ENCODE measurements around the gene MAGI1. TPM values are rescaled to one million over a fixed set of nuclear protein-coding genes. Genes with fewer than 3 reads are reported as not detected.

Gene MAGI1
- total RNA-seq, 1 experiment from 2014 or later, result 38.6 TPM

DNA sequence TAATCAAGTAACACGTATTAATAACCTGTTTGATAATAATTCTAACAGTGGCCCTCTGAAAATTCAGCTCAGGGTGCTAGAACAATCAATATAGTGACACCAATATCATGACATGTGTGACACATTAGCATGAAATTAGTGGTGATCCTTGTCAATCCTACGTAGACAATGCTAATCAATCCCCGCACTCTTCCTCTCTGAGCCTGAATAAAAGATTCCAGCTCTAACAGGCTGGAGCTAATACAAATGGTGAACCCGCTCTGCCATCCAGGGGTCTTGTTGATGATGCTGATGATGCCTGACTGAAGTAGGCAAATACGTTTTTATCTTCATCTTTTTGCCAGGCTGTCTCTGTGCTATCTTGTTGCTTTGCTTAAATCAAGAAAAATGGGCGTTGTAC, 462.5 kb downstream of the MAGI1 start (continued):
- TF ChIP-seq, protein P1, sequence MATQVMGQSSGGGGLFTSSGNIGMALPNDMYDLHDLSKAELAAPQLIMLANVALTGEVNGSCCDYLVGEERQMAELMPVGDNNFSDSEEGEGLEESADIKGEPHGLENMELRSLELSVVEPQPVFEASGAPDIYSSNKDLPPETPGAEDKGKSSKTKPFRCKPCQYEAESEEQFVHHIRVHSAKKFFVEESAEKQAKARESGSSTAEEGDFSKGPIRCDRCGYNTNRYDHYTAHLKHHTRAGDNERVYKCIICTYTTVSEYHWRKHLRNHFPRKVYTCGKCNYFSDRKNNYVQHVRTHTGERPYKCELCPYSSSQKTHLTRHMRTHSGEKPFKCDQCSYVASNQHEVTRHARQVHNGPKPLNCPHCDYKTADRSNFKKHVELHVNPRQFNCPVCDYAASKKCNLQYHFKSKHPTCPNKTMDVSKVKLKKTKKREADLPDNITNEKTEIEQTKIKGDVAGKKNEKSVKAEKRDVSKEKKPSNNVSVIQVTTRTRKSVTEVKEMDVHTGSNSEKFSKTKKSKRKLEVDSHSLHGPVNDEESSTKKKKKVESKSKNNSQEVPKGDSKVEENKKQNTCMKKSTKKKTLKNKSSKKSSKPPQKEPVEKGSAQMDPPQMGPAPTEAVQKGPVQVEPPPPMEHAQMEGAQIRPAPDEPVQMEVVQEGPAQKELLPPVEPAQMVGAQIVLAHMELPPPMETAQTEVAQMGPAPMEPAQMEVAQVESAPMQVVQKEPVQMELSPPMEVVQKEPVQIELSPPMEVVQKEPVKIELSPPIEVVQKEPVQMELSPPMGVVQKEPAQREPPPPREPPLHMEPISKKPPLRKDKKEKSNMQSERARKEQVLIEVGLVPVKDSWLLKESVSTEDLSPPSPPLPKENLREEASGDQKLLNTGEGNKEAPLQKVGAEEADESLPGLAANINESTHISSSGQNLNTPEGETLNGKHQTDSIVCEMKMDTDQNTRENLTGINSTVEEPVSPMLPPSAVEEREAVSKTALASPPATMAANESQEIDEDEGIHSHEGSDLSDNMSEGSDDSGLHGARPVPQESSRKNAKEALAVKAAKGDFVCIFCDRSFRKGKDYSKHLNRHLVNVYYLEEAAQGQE (IDR thresholded peaks at IDR 0.05; ENCODE audit: low read depth), result no peak
- TF ChIP-seq SP1 (IDR thresholded peaks at IDR 0.05; ENCODE audit: low read depth) (no peak), EZH2 (IDR thresholded peaks at IDR 0.05) (no peak), ZFX (IDR thresholded peaks at IDR 0.05) (no peak)
- TF ChIP-seq, protein P2, sequence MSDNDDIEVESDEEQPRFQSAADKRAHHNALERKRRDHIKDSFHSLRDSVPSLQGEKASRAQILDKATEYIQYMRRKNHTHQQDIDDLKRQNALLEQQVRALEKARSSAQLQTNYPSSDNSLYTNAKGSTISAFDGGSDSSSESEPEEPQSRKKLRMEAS (IDR thresholded peaks at IDR 0.05), result no peak

DNA sequence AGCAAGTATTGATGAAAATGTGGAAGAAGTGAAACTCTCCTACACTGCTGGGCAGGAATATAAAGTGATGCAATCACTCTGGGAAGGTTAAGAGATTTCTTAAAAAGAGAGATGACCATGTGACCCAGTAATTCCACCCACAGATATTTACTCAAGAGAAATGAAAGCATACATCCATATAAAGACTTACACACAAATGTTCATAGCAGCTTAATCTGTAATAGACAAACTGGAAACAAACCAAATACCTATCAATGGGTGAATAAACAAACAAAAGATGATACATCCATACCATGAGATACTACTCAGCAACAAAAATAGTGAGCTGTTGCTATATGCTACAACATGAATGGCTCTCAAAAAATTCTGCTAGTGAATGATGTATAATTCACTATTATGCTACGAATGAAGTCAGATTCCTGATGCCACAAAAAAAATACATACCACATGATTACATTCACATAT, 463.3 kb downstream of the MAGI1 start:
- ChIA-PET POLR2A (no interaction called here), RAD21 (ENCODE audit: low non-redundant PET in 1 of 2, low total read pairs in 2 of 2, uncharacterized antibody in 2 of 2, unreplicated experiment in 2 of 2) (no interaction called here), CTCF (no interaction called here)
- DNase-seq (ENCODE audit: low read depth, low spot score) (no peak), ATAC-seq (no peak)
- Histone ChIP-seq H3K9me3 (ENCODE audit: control insufficient read depth in 1 of 2, insufficient read depth in 1 of 2, low read depth in 1 of 2, low read length in 2 of 2) (no peaks in the 10 kb centered on the region), H3K79me2 (ENCODE audit: insufficient read depth, low read length) (no peaks in the 10 kb centered on the region), H2AFZ (ENCODE audit: low read depth, low read length, poor library complexity, severe bottlenecking) (no peak overlapping the region), H3K9me2 (ENCODE audit: insufficient read depth) (no peaks in the 10 kb centered on the region), H4K20me1 (ENCODE audit: insufficient read depth) (0 out of 2 replicates have a peak, but pooled peaks cover 3% of the 10 kb centered on the region), H3K27ac (ENCODE audit: low read depth, low read length) (no peak overlapping the region), H3K4me3 (replicated peaks in 1 of 2; ENCODE audit: low read depth in 1 of 2, low read length in 2 of 2) (no peak overlapping the region), H3K4me2 (ENCODE audit: low read length) (no peak overlapping the region), H3K9ac (ENCODE audit: low read length) (no peak overlapping the region), H3K4me1 (ENCODE audit: control insufficient read depth in 1 of 2, insufficient read depth in 2 of 2, low read length in 2 of 2) (peaks cover 5 to 7% of the 10 kb centered on the region in 2 experiments; a peak in 1 of 4 replicates), H3K36me3 (ENCODE audit: control insufficient read depth in 1 of 2, insufficient read depth in 2 of 2, low read length in 2 of 2) (no peaks in the 10 kb centered on the region), H3K27me3 (ENCODE audit: insufficient read depth, low read length) (no peaks in the 10 kb centered on the region)
- TF ChIP-seq ATF3 (IDR thresholded peaks at IDR 0.05), result peak; percentile 47; the same call in 1 of the 2 replicates
- TF ChIP-seq CBX3 (IDR thresholded peaks at IDR 0.05; ENCODE audit: low read depth), result 0 out of 2 replicates have a peak, but pooled peaks have one; percentile 10
- no peak for TF ChIP-seq YY1 (IDR thresholded peaks at IDR 0.05; ENCODE audit: extremely low read depth, insufficient replicate concordance, low read depth, low read length)
- peak; percentile 62 for TF ChIP-seq CEBPB (IDR thresholded peaks at IDR 0.05; ENCODE audit: low read depth)
- TF ChIP-seq, protein P2 (IDR thresholded peaks at IDR 0.05), result peak; percentile 26; the same call in 1 of the 2 replicates
- intact Hi-C loops (cut with micrococcal nuclease), result no loop called here
- BruUV-seq (replicated peaks), result no TSS peak
